NT2/D1 (cell line): ENCODE results near the gene ZNF22.

Source experiments
- SUZ12 ChIP-seq: IDR thresholded peaks from 2 replicates; pipeline ENCODE4 v1.6.1; 2011; ENCODE audit not compliant: insufficient read length, insufficient read depth; ENCODE audit errors: extremely low read depth
- ZNF274 ChIP-seq: IDR thresholded peaks from 2 replicates; pipeline ENCODE4 v1.6.1; 2011; ENCODE audit warnings: mild to moderate bottlenecking, low read depth, low read length

- TF ChIP-seq SUZ12 (no peak), ZNF274 (no peak)
Observed at GRCh38 chr10:44986670-44987069, 14.1 kb upstream of the ZNF22 start.
